Measurements from ENCODE around the gene LYRM1.

Gene LYRM1

DNA sequence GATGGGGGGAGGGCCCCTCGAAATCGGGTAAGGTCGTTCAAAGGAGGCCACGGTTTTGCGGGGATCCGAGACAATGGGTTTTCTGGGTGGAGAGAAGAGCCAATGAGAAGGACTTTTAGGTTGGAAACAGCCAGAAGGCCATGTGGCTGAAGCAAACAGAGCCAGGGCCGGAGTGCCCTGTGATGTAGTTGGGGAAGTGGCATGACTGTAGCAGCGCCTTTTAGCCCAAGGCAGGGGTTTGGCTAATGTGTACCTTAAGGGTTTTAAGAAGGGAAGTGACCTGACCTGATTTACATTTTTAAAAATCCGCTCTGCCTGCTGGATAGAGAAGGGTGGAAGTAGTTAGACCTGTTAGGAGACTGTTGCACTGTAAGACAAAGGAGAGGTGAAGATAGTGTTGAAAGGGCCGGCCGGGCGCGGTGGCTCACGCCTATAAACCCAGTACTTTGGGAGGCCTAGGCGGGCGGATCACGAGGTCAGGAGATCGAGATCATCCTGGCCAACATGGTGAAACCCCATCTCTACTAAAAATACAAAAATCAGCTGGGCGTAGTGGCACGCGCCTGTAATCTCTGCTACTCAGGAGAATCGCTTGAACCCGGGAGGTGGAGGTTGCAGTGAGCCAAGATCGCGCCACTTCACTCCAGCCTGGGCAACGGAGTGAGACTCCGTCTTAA, 1.0 kb downstream of the LYRM1 start:
- DNase-seq (ENCODE audit: low spot score in 2 of 2) (peak; percentile 37 to 45), ATAC-seq (ENCODE audit: low read depth) (peak; percentile 58)
- H3K36me3 Mint-ChIP-seq: peaks cover 1% of the 10 kb centered on the region
- no peaks in the 10 kb centered on the region for H3K27me3 Mint-ChIP-seq
- no peaks in the 10 kb centered on the region for H3K9me3 Mint-ChIP-seq
- H3K4me1 Mint-ChIP-seq: peaks cover 46% of the 10 kb centered on the region
- H3K27ac Mint-ChIP-seq: peak overlapping the region; percentile 97
- peak overlapping the region; percentile 93 for H3K4me3 Mint-ChIP-seq

DNA sequence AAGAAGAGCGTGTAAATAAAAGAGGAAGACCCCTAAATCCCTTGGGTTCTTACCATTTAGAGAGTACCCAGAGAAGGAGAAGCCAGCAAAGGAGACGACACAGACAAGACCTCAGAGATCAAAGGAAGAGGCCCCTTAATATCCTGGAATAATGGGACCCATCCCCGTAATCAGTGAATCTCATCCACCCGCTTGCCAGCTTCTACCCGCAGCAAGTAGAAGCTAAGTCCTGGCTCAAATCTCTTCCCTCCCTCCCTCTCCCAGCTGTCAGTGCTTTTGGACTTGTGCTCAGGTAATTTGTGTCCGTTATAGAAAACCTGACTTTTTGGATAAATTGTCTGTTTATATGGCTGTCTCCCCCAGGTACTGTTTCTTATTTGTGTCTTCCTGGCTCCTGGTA, 1.9 kb downstream of the LYRM1 start:
- no peak for DNase-seq (ENCODE audit: low spot score in 2 of 2)
- peaks cover 46% of the 10 kb centered on the region for H3K4me1 Mint-ChIP-seq
- ATAC-seq (ENCODE audit: low read depth): no peak
- peak overlapping the region; percentile 97 for H3K27ac Mint-ChIP-seq
- no peaks in the 10 kb centered on the region for H3K27me3 Mint-ChIP-seq
- H3K36me3 Mint-ChIP-seq: peaks cover 1% of the 10 kb centered on the region
- H3K4me3 Mint-ChIP-seq: peak overlapping the region; percentile 93
- H3K9me3 Mint-ChIP-seq: no peaks in the 10 kb centered on the region

GRCh38 chr16:20903116-20903898, 2.7 kb downstream of the LYRM1 start:
- peak overlapping the region; percentile 36 for H3K27ac Mint-ChIP-seq
- H3K9me3 Mint-ChIP-seq: no peaks in the 10 kb centered on the region
- peaks cover 5% of the 10 kb centered on the region for H3K36me3 Mint-ChIP-seq
- no peak for DNase-seq (ENCODE audit: low spot score in 2 of 2)
- no peaks in the 10 kb centered on the region for H3K27me3 Mint-ChIP-seq
- H3K4me3 Mint-ChIP-seq: no peak overlapping the region
- ATAC-seq (ENCODE audit: low read depth): no peak
- H3K4me1 Mint-ChIP-seq: peaks cover 40% of the 10 kb centered on the region

- Mint-ChIP-seq H3K27me3 (no peaks in the 10 kb centered on the region), H3K27ac (peak overlapping the region; percentile 88), H3K4me1 (peaks cover 37% of the 10 kb centered on the region), H3K9me3 (no peaks in the 10 kb centered on the region), H3K4me3 (no peak overlapping the region), H3K36me3 (peaks cover 5% of the 10 kb centered on the region)
- ATAC-seq (ENCODE audit: low read depth): no peak
- DNase-seq (ENCODE audit: low spot score in 2 of 2): peak in 1 of 2 donors; percentile 10
Measured at GRCh38 chr16:20903899-20904506, 3.4 kb downstream of the LYRM1 start.

DNA sequence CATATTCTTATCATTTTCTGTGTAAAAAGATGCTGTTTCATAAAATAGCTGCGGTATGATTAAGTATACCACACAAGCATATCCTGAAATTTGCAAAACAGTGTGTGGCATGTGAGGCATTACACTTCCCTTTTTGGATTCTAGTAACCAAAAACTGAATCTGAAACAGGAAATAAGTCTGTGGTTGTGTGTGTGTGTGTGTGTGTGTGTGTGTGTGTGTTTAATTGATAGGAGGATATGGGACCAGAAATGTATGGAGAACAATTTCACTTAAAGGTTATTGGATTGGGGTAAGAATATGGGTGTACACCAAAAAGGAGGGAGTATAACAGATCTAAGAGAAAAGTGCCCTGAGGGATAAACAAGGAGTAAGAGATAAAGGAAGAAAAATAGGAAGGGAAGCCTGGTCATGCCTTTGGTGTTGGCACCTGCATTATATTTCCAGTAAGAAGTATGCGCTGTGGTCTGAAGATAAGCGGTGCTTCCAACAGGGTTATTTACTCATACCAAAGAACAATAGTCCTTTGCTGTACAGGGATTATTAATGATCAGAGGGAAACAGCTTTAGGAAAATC, 4.0 kb downstream of the LYRM1 start:
- peak; percentile 48 for ATAC-seq (ENCODE audit: low read depth)
- Mint-ChIP-seq H3K9me3 (no peaks in the 10 kb centered on the region), H3K4me3 (peak overlapping the region; percentile 63), H3K27ac (peak overlapping the region; percentile 88), H3K4me1 (peaks cover 31% of the 10 kb centered on the region), H3K36me3 (peaks cover 5% of the 10 kb centered on the region), H3K27me3 (no peaks in the 10 kb centered on the region)
- peak; percentile 14 to 53 for DNase-seq (ENCODE audit: low spot score in 2 of 2)

- peaks cover 5% of the 10 kb centered on the region for H3K36me3 Mint-ChIP-seq
- no peak overlapping the region for H3K27ac Mint-ChIP-seq
- peaks cover 29% of the 10 kb centered on the region for H3K4me1 Mint-ChIP-seq
Measured at GRCh38 chr16:20905576-20905975, 5.0 kb downstream of the LYRM1 start.

GRCh38 chr16:20906341-20907255, 6.0 kb downstream of the LYRM1 start:
- H3K4me3 Mint-ChIP-seq: no peak overlapping the region
- peaks cover 4% of the 10 kb centered on the region for H3K36me3 Mint-ChIP-seq
- H3K4me1 Mint-ChIP-seq: peaks cover 24% of the 10 kb centered on the region
- DNase-seq (ENCODE audit: low spot score in 2 of 2) (no peak), ATAC-seq (ENCODE audit: low read depth) (no peak)
- H3K27ac Mint-ChIP-seq: no peak overlapping the region
- H3K9me3 Mint-ChIP-seq: no peaks in the 10 kb centered on the region
- no peaks in the 10 kb centered on the region for H3K27me3 Mint-ChIP-seq

More at GRCh38 chr16:20905576-20905975, 5.0 kb downstream of the LYRM1 start:
- Mint-ChIP-seq H3K9me3 (no peaks in the 10 kb centered on the region), H3K4me3 (no peak overlapping the region), H3K27me3 (no peaks in the 10 kb centered on the region)
- no peak for DNase-seq (ENCODE audit: low spot score in 2 of 2)
- ATAC-seq (ENCODE audit: low read depth): no peak

- no peaks in the 10 kb centered on the region for H3K27me3 Mint-ChIP-seq
- DNase-seq (ENCODE audit: low spot score in 2 of 2) (no peak), ATAC-seq (ENCODE audit: low read depth) (no peak)
- H3K27ac Mint-ChIP-seq: no peak overlapping the region
- peaks cover 3% of the 10 kb centered on the region for H3K4me1 Mint-ChIP-seq
- H3K9me3 Mint-ChIP-seq: no peaks in the 10 kb centered on the region
- no peak overlapping the region for H3K4me3 Mint-ChIP-seq
- H3K36me3 Mint-ChIP-seq: peaks cover 8% of the 10 kb centered on the region
Measured at GRCh38 chr16:20910781-20911321, 10.3 kb downstream of the LYRM1 start.

GRCh38 chr16:20911361-20911760, 10.8 kb downstream of the LYRM1 start:
- DNase-seq (ENCODE audit: low spot score in 2 of 2) (no peak), ATAC-seq (ENCODE audit: low read depth) (no peak)

DNA sequence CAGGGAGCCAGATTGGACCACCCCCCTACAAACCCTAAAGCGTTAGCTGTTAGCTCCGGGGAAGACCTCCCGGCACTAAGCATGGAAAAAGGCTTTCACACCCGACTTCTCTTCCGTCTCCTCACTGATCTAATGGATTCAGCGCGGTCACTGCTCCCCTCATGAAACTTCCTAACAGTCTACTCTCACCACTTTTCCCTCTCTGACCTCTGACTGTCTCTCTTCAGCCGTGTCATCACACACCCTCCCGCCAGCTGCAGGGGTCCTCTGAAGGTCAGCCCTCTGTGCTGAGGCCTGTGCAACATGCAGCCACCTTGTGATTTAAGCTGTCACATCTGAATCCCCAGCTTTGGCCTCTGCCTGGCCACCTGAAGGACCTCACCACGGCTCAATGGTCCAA, 15.7 kb downstream of the LYRM1 start:
- no peaks in the 10 kb centered on the region for H3K27me3 Mint-ChIP-seq
- no peak overlapping the region for H3K27ac Mint-ChIP-seq
- H3K4me1 Mint-ChIP-seq: peaks cover 8% of the 10 kb centered on the region
- no peaks in the 10 kb centered on the region for H3K9me3 Mint-ChIP-seq
- ATAC-seq (ENCODE audit: low read depth) (no peak), DNase-seq (ENCODE audit: low spot score in 2 of 2) (no peak)
- peaks cover 20% of the 10 kb centered on the region for H3K36me3 Mint-ChIP-seq
- H3K4me3 Mint-ChIP-seq: no peak overlapping the region

More at GRCh38 chr16:20911361-20911760, 10.8 kb downstream of the LYRM1 start:
- Mint-ChIP-seq H3K27me3 (no peaks in the 10 kb centered on the region), H3K27ac (no peak overlapping the region), H3K4me3 (no peak overlapping the region), H3K36me3 (peaks cover 10% of the 10 kb centered on the region), H3K4me1 (peaks cover 2% of the 10 kb centered on the region), H3K9me3 (no peaks in the 10 kb centered on the region)

DNA sequence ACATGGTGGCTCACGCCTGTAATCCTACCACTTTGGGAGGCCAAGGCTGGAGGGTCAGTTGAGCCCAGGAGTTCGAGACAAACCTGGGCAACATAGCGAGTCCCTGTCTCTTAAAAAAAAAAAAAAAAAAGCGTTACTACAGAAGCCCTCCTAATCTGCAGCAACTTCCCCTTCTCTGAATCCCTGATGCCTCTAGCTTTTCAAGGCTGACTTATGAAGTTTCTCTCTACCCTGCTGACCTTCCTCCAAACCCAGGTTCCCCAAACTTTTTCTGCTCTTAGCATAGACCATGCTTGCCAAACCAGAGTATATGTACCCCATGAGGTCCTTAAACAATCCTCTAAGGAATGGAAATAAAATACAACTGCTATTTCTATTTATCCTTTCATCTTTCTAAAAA, 16.4 kb downstream of the LYRM1 start:
- Mint-ChIP-seq H3K27me3 (no peaks in the 10 kb centered on the region), H3K36me3 (peaks cover 21% of the 10 kb centered on the region), H3K9me3 (no peaks in the 10 kb centered on the region), H3K27ac (no peak overlapping the region), H3K4me3 (no peak overlapping the region), H3K4me1 (peaks cover 8% of the 10 kb centered on the region)
- ATAC-seq (ENCODE audit: low read depth) (no peak), DNase-seq (ENCODE audit: low spot score in 2 of 2) (no peak)

DNA sequence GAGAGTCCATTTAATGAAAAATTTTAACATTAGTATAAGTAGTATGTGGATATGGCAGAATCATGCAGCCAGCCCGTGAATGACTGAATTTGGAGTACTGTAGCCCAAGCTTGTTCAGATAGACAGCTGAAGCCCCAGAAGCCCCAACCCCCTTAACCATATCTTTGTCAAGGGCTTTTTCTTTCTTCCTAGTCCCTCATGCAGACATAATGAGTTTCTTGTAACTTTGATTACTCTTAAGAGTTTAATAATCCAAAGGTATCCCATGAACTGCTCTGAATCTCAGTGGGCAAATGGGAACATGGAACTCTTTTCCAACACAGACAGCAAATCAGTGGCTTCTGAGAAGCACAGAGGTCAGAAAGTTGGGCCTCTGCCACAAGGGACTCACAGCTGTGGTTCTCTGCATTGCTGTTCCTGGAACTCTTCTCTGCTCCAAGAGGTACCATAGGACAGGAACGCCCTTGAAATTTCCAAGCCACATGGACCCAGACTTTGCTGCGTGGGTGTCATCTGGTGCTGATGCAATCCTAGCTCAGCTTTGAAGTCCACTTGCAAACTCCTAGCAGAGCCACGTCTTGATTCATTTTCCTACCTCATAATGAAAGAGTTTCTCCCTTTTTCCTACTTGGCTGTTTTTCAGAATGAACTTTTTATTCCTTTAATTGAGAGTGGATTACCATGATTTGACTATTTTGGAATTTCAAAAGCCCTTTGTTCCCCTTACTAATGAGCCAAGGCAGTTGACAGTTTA, 18.1 kb downstream of the LYRM1 start:
- Mint-ChIP-seq H3K27ac (no peak overlapping the region), H3K9me3 (no peaks in the 10 kb centered on the region), H3K4me3 (no peak overlapping the region), H3K36me3 (peaks cover 25% of the 10 kb centered on the region), H3K27me3 (no peaks in the 10 kb centered on the region), H3K4me1 (peaks cover 8% of the 10 kb centered on the region)
- DNase-seq (ENCODE audit: low spot score in 2 of 2) (no peak), ATAC-seq (ENCODE audit: low read depth) (no peak)
